Hematopoietic multipotent progenitor cell treated with erythropoietin and hydrocortisone succinate and interleukin-3 and kit ligand, for 15 days (in vitro differentiated cells): Measurements from ENCODE around the gene ZNF593.

ENCODE experiments used
- DNase-seq: peaks from one replicate; pipeline ENCODE4 v3.0.0-alpha.2; 2015; ENCODE audit warnings: low spot score

The ZNF593 gene

DNA sequence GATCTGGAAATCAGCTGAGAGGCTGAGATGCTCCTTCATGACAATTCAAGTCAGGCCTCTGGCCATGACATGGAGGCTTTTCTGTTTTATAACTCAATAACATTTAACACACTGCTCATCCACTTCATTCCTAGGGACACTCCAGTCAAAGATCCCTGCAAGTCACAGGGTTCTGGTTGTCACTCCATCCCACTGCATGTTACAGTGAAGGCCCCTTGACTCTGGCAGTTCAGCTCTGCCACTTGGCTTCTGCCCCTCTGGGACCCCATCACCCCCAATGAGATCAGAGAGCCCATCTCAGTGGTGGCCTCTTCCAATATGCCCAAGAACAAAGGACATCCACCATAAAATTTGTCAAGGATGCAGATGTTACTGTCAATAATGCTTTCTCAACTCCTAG lies 20.8 kb upstream of the ZNF593 start:
- DNase-seq, result no peak

DNA sequence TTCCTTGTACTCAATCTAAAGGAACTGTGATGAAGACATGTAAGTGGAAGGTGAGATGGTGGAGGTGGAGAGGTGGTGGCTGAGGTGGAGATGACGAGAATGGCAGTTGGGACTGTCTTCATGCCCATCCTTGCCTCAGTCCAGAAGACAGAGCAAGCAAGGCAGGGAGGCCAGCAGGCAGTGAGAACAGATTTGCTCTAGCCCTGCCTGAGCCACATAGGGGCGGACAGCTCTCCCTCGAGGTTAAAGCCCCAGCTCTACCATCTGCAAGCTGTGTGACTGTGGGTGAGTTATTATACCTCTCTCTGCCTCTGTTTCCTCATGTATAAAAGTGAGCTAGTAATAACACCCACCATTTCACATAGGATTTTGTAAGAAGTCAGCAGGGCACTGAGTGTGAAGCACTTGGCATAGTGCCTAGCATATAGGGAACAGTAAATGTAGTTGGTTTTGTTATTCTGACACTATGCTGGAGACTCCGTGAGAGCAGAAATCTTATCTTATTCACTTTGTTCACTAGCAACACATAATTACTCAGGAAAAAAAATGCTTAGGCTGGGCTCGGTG lies 15.7 kb upstream of the ZNF593 start:
- DNase-seq, result no peak

DNA sequence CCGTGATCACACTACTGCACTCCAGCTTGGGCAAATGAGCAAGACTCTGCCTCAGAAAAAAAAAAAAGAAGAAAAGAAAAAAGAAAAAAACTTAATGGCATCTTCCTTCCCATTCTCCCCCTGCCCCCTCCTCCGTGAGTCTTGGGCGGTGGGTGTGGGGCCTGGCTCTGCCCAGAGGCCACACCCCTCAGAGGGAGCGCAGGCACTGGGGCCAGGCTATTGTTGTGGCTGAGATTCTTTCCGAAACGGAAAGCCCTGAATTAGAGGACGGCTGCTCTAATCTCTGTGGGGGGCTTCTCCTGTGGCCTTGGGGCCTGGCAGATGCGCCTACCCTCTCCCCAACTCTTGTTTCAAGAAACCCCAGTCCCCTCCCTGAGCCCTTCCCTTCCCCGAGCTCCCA lies 15.0 kb upstream of the ZNF593 start:
- DNase-seq, result no peak

DNA sequence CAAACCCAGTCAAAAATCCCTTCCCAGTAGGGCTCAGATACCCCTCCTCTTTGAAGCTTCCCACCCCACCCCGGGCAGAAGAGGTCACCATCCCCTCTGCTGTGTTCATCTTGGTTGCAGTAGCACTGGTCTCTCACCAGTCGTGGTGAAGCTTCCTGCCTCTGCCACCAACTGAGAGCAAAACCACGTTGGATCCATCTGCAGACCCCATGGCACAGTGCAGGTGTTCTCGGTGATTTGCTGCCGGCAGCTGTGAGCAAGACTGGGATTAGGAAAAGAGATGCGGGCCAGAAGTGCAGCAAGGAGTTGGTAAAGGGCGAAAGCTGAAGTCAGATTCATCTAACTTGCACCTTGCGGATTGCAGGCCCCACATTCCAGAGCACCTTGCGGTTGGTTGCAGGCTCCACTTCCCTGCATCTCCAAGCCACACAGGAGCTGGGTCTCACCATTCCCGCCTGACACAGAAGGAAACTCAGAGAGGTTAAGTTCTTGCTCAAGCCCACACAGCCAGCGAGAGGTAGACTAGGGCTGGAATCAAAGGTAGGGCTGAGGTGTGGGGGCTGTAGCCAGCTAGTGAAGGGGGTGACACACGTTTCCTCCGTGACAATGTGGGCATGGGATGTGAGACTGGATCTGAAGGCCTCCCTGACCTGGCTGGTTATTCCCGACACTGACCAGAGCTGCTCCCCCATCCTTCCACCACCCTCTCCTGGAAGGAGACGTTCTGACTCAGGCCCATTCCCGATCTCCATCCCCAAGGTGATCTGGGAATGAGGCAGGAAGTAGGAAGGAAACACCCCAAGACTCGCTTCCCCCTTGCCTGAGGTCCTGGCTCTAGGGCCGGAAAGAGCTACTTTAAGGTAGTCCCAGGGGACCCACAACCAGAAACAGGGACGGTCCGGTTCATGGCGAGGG lies 14.1 kb upstream of the ZNF593 start:
- DNase-seq, result no peak

DNA sequence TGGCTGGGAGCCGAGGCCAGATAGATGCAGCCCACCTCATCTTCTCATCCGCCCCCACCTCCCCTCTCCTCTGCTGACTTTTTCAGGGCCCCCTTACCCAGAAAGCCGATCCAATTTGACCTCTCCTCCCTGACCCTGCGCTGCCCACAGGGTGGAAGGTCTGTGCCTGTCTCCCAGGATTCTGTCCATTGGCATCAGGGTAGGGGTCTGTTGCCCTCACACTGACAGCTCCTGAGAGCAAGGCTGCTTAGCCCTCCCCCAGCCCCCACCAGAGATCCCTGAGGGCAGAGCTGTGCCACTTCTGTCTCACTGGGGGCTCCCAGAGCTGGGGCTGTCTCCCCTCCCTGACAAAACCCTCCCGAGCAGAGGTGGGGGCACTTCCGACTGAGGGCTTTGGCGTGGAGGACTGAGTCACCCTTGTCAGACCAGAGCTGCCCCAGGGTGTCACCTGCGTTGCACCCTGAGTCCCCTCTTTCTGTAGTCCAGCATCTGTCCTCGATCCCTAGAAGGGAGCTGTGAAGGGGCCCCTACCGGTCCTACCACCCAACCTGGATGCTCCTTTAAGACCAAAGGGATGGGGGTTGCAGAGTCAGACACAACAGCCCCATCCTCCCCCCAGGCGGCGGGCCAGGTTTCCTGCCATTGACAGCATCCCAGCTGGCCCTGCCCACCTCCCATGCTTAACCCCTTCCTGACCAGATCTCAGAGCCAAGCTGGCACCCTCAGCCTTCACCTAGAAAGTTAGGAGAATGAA lies 13.2 kb upstream of the ZNF593 start:
- DNase-seq, result no peak

DNA sequence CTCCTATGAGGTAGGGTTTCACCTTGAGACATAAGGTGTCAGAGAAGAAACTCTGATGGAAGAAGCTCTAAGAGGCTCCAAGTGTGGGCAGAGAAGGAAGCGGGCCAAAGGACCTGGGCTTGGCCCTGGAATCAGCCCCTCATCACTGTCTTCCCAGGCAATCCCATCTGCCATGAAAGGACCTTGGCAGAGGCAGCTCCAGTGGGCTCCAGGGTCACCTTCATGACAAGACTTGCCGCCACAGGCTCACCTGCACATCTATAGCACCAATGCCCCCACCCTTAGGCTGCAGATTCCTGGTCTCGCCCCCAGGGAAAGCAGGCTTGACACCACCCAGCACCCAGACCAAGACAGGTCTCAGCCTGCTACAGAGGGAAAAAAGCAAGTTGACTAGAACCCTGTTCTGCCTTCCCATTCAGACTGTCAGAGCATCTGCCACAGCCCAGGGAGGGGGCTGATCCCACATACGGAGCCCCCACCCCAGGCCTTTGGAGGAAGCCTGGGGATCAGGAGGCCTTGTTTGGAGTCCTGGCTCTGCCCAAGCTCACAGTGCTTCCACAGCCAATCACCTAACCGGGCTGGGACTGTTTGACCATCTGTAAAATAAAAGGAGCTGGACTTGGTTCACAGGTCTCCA lies 11.3 kb upstream of the ZNF593 start:
- DNase-seq, result no peak

DNA sequence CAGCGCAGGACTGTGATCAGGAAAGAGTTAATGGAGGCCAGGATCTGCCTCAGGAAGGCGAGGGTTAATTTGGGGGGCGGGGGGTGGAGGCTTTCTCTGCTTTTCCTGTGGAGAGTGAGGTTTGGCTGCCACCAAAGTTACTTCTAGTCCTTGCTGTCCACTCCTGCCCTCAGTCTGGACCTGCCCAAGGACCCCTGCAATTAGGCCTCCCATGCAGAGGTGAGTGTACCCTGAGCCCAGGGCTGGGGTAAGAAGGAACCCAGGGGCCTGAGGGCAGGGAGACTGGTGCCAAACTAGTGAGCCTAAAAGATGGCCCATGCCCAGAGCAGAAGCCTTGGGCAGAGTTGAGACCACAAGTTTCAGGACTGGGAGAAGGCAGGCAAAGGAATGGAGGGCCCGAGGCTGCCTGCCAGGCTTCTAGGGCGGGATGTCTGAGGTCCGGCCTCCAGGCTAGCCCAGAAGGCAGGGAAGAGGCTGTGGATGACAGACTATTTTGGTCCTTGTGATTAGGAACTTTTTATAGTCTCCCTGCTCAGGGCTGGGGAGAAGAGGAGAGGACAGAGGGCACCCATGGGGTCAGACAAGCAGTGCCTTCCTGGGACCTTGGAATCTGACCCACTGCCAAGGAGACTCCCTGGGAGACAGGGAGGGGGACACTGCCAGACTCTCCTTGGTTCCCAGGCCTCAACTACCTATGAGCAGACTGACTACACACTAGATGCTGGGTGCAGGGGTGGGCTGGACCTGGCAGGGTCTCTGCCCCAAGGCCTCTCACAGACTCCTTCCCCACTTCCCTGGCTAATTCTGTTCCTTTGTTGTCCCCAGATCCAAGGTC lies 10.6 kb upstream of the ZNF593 start, which contains the start of gene FAM110D:
TSS of gene FAM110D (plus strand) at position 172 of the 835 bp plus-strand sequence. CDS start 2,213 bp downstream, outside the sequence.
- DNase-seq, result no peak

DNA sequence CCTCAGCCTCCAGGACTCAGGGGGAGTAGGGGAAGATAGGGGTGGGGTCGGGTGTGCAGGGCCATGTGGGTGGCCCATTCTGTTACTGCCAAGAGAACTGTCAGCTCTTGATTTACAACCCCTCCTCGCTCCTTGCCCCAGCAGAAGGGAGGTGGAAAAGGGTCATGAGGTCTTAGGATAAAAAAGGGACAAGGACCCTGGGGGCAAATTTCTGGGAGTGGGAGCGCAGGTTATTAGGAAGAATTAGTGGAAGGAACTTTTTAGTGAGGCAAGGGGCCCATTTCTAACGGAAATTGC lies 10.0 kb upstream of the ZNF593 start:
- DNase-seq, result no peak

DNA sequence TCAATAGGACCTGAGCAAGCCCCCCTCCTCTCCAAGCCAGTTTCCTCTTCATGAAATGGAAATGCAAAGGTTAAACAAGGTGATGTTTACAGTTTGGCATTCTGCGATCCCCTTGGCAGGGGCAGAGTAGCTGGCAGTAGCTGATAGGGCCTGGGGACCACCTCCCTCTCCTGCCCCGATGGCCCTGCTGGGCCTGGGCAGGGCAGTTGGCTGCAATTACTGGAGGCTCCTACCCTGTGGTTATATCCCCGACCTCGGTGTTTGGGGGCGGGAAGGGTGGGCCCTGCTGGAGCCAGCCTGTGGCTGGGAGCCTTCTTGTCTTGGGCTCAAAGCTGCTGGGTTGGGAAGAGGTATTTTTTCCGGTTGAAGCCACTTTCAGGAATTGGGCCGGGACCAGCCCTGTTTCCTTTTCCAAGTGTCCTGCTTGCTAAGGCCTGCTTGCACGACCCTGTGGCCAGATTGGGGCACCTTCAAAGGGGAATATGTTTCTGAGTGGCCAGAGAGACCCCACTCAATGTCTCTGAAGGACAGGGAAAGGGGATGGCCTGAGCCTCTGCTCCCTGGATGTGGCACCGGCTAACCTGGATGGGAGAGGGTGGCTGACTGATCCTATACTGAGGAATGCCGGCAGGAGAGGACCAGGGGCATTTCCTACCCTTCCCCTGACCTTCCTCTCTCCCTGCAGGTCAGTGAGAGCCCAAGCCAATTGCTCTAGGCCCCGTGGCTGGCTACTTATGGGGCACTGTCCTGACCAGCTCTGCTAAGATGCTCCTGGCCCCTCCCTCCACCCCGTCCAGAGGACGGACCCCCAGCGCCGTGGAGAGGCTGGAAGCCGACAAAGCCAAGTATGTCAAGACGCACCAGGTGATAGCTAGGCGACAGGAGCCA lies 8.9 kb upstream of the ZNF593 start:
- DNase-seq, result peak; percentile 41

DNA sequence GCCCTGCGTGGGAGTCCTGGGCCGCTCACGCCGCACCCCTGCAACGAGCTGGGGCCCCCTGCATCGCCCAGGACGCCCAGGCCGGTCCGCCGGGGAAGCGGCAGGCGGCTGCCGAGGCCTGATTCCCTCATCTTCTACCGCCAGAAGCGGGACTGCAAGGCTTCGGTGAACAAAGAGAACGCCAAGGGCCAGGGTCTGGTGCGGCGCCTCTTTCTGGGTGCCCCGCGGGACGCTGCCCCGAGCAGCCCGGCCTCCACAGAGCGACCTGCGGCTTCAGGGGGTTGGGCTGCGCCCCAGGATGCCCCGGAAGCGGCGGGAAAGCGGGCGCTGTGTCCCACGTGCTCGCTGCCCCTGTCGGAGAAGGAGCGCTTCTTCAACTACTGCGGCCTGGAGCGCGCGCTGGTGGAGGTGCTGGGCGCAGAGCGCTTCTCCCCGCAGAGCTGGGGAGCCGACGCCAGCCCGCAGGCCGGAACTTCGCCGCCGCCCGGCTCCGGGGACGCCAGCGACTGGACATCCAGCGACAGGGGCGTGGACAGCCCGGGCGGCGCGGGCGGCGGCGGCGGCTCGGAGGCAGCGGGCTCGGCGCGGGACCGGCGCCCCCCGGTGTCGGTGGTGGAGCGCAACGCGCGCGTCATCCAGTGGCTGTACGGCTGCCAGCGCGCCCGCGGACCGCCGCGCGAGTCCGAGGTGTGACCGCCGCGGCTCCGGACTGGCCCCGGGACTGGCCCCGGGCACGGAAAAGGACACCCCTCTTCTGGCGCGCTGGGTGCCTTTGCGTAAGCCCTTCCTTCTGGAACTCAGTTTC lies 8.1 kb upstream of the ZNF593 start:
- DNase-seq, result peak; percentile 53

DNA sequence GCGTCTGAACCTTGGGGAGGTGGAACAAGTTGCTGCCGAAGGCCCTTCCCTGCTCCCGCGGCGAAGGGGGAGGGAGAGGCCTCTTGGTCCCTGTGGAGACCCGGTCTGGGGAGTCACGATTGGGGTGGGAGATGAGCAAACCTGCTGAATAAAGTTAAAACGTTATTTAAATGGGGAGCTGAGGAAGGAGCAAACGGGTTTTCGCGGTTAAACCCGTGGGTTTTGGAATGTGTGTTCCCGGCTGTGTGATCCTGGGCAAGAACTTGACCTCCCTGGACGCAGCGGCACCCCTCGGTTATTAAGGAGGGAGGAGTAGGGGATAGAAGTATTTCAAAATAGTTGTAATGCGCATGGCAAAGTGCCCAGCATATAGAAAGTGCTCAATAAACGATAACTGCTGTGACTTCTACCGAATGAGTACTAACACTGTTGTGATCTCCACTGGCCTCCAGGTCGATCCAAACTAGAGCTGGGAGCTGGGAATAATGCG lies 7.4 kb upstream of the ZNF593 start:
- DNase-seq, result no peak

DNA sequence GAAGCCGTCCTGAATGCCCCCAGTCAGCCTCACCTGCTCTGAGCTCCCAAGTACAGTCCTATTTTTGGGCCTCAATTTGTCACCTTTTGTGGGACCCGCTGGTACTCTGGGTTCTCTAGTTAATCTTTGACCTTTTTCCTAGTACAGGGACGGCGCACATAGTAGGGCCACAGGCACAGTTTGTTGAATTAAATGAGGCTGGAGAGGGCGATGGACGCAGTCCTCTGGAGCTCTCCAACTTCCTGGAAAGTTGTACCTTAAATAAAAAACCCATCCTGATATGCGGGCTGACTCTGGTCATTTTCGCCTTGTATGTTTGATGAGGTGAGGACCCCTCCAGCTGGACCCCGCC lies 6.0 kb upstream of the ZNF593 start:
- DNase-seq, result no peak

DNA sequence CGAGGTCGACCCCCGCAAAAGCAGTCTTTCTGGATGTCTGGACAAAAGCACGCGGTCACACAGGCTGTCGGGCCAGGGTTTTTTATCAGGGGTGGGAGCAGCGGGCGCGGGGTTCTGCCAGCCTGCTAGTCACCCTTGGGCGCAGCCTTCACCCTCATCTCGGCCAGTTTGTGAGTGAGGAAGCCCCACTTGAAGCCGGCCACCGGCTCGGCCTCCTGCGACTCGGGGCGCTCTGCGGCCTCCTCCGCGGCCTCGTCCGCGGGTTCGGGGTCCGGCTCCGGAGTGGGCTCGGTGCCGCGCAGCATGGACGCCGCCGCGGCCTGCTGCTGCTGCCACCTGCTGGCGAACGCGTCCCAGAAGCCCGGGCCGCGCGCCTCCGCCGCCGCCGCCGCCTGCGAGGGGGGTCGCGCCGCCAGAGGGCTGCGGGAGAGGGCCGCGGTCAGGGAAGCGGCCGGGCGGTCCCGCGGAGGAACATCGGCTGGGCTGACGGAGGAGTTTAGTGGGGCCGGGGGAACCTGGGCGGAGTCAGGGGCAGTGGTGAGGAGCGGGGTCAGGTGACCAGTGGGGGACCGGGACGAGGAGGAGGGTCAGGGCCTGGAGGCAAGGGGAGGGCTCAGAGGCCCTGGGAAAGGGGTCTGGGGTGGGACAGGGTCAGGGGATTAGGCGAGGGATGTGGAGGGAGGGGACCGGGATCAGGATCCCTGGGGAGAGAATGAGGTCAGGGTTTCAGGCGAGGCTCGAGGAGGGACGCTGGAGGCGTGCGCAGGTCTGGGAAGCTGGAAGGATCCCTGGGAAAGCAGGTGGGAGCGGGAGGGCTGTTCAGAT lies 5.5 kb upstream of the ZNF593 start:
- peak; percentile 45 for DNase-seq

DNA sequence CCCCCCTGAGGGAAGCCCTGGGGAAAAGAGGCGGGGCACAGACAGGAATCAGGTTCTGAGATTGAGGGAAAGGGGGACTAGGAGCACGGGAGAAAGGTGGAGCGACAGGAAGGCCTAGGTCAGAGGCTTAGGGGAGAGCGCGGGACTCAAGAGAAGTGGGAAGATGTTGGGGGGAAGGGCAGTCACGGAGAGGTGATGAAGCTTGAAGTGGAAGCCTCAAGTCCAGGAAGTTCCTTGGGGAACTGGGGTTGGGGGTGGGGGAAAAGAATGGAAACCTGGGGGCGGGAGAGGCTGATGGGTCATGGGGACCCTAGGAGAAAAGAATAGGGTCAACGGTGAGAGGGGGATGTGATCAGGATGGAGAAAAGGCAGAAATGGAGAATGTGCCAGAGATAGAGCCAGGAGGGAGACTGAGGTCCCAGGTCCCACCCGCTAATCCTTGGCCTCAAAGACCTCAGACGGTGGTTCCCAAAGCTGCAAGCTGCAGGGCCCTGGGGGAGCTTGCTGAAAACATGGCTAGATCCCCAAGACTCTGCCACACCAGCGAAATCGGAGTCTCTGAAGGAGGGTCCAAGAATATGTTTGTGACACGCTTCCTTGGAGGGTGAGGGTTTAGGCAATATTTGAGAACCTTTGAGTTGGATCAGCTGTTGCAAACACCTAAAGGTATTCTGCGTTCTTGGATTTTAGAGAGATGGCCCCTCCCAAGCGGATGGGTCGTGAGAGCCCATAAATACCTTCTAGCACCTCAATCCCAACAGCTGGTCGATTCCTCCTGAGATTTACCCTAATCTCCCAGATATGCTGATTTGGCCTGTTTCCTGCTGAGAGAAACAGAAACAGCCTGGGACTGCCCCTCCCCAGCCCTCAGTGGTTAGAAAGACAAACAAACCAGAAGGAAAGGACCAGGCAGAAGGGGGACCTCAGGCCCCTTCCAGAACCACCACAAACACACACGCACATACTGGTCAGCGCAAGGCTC lies 4.6 kb upstream of the ZNF593 start:
- DNase-seq, result no peak

DNA sequence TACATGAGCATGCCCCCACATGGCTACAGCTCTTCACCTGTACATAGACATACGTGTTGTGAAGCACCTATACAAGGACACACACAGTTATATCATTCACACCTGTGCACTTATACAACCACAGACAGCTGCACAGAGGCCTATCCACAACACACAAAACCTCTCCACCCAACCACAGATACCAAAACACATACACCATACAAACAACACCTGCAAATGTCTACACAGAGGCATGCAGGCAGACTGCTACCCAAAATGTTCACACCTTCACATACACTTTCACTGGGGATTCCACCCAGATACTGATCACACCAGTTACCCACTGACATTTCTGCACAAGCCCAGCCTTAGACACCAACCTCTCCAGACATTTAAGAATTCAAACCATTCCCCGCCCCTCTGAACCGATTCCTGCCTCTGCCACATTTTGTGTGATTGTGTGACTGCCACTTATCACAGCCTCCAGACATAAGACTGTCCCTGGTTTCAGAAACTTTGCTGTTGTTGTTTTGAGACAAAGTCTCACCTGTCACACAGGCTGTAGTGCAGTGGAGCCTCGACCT lies 2.9 kb upstream of the ZNF593 start:
- no peak for DNase-seq

DNA sequence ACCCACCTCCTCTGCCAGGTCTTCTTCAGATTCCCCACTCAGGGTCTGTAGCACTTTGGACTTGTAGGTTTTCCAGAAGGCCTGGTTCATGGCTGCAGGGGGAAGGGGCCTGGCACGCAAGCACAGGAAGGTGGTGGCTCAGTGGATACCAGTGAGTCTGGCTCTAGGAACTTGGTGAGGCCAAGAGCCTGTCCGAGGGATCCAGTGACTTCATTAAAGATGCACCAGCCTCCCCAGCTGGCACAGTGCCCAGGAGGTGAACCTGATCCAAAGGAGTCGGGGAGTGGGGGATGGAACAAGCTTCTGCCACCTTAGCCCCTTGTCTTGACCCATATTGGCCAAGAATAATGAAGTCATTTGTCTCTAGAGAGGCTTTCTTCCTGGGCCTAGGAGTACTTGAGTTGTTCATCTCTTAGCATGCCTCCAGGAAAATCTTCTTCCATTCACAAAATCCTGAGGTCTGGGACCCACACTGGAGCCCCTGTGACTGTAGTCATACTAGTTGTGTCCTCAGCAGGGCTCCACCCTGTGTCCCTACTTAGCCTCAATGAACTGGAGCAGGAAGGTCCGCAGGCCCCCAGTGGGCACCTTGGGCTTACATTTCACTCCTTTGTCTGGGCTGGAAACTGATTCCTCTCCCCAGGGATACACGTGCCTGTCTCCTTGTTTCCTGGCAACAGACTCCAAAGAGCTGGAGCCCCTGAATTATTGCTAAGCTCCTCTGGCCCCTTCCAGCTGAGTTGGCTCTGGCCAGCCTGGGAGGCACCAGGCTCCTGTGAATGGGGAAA lies 1.1 kb upstream of the ZNF593 start, which contains the start of gene C1orf232:
TSS of gene C1orf232 (minus strand) at position 554 of the 788 bp plus-strand sequence. CDS start at position 90, 464 bp downstream.
- no peak for DNase-seq
